Suprapubic skin (tissue), 3 donors: ENCODE results near the gene THSD8.

ENCODE experiments used
- EP300 ChIP-seq: sonication (generic); formaldehyde crosslinking; IDR thresholded peaks from one replicate; pipeline ENCODE4 v1.6.1; 2017; ENCODE audit warnings: antibody characterized with exemption
- TF ChIP-seq, protein P1 (sequence below), 2 donors: fragments of 200-600 bp in 1 of 2; fragments of 450-650 bp in 1 of 2; sonication (generic) in 1 of 2; IDR thresholded peaks; one replicate each; pipeline ENCODE4 v1.5.1; 2016 to 2019; ENCODE audit warnings: antibody characterized with exemption in 2 of 2, mild to moderate bottlenecking in 1 of 2, moderate library complexity in 1 of 2

GRCh38 chr19:12792051-12792852 is 9.6 kb upstream of the THSD8 start:
- TF ChIP-seq, protein P1, sequence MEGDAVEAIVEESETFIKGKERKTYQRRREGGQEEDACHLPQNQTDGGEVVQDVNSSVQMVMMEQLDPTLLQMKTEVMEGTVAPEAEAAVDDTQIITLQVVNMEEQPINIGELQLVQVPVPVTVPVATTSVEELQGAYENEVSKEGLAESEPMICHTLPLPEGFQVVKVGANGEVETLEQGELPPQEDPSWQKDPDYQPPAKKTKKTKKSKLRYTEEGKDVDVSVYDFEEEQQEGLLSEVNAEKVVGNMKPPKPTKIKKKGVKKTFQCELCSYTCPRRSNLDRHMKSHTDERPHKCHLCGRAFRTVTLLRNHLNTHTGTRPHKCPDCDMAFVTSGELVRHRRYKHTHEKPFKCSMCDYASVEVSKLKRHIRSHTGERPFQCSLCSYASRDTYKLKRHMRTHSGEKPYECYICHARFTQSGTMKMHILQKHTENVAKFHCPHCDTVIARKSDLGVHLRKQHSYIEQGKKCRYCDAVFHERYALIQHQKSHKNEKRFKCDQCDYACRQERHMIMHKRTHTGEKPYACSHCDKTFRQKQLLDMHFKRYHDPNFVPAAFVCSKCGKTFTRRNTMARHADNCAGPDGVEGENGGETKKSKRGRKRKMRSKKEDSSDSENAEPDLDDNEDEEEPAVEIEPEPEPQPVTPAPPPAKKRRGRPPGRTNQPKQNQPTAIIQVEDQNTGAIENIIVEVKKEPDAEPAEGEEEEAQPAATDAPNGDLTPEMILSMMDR (IDR thresholded peaks at IDR 0.05), result no peak
- TF ChIP-seq EP300, result no peak
